Astrocyte (in vitro differentiated cells and primary cell): ENCODE results near the gene CTNNA2.

Source experiments
- CTCF ChIP-seq: IDR thresholded peaks from 2 replicates; pipeline ENCODE4 v1.5.1; 2011; ENCODE audit warnings: low read depth, mild to moderate bottlenecking, inconsistent platforms, low read length, moderate library complexity; ENCODE audit not compliant: insufficient read depth
- EZH2 ChIP-seq: IDR thresholded peaks from 2 replicates; pipeline ENCODE4 v1.6.1; 2012; ENCODE audit warnings: mild to moderate bottlenecking, low read length, inconsistent platforms; ENCODE audit not compliant: insufficient read depth

- no peak for TF ChIP-seq EZH2
- TF ChIP-seq CTCF: no peak
These were observed 798.5 kb downstream of the CTNNA2 start for GRCh38 chr2:80311304-80311703.
